ENCODE data around the gene EOMES.

Gene EOMES

GRCh38 chr3:27746838-27747237 is 24.7 kb upstream of the EOMES start:
- no peak for TF ChIP-seq CTCF (IDR thresholded peaks at IDR 0.05; ENCODE audit: control extremely low read depth, extremely low read depth, low read depth, missing control alignments)
- ChIA-PET POLR2A (no interaction called here), CTCF (interaction anchor here (1.3 to 1.6 kb wide), 2 partner anchors 18 to 571 kb away, joined by 3 to 4 read pairs; no protein-coding TSS in a partner anchor)
- DNase-seq (ENCODE audit: extremely low spot score): no peak

- no peak for TF ChIP-seq CTCF (IDR thresholded peaks at IDR 0.05; ENCODE audit: control extremely low read depth, extremely low read depth, low read depth, missing control alignments)
- no peak for DNase-seq (ENCODE audit: extremely low spot score)
- CTCF ChIA-PET: interaction anchor here (1.6 kb wide), 1 partner anchor 12 kb away, joined by 3 read pairs; no protein-coding TSS in a partner anchor
- POLR2A ChIA-PET: no interaction called here
Observed at GRCh38 chr3:27740854-27741253, 18.7 kb upstream of the EOMES start.

GRCh38 chr3:27737091-27737490 is 15.0 kb upstream of the EOMES start:
- TF ChIP-seq CTCF (IDR thresholded peaks at IDR 0.05; ENCODE audit: control extremely low read depth, extremely low read depth, low read depth, missing control alignments): no peak
- ChIA-PET POLR2A (no interaction called here), CTCF (interaction anchor here (0.6 to 2.2 kb wide), 3 partner anchors 15 to 25 kb away, joined by 3 to 6 read pairs (median 4); partner anchors contain the start of gene EOMES)
- no peak for DNase-seq (ENCODE audit: extremely low spot score)

GRCh38 chr3:27730774-27731659 is 8.9 kb upstream of the EOMES start:
- ChIA-PET POLR2A (no interaction called here), CTCF (interaction anchor here (1.0 kb wide), 1 partner anchor 9 kb away, joined by 3 read pairs; the partner anchor contains the start of gene EOMES)
- TF ChIP-seq CTCF (IDR thresholded peaks at IDR 0.05; ENCODE audit: control extremely low read depth, extremely low read depth, low read depth, missing control alignments): no peak
- no peak for DNase-seq (ENCODE audit: extremely low spot score)

- POLR2A ChIA-PET: no interaction called here
- CTCF ChIA-PET: interaction anchor here (0.8 kb wide), 1 partner anchor 18 kb away, joined by 3 read pairs; no protein-coding TSS in a partner anchor
- DNase-seq (ENCODE audit: extremely low spot score): no peak
- TF ChIP-seq CTCF (IDR thresholded peaks at IDR 0.05; ENCODE audit: control extremely low read depth, extremely low read depth, low read depth, missing control alignments): no peak
Observed at GRCh38 chr3:27729748-27730611, 7.9 kb upstream of the EOMES start.

GRCh38 chr3:27729325-27729724 is 7.2 kb upstream of the EOMES start:
- TF ChIP-seq CTCF (IDR thresholded peaks at IDR 0.05; ENCODE audit: control extremely low read depth, extremely low read depth, low read depth, missing control alignments): no peak
- no peak for DNase-seq (ENCODE audit: extremely low spot score)
- ChIA-PET CTCF (interaction anchor here (1.0 to 2.9 kb wide), 4 partner anchors 11 to 599 kb away, joined by 3 to 15 read pairs (median 4); no protein-coding TSS in a partner anchor), POLR2A (no interaction called here)
